HG03575 (cell line): ENCODE measurements around the gene IDE.
"Not testable (repeated sequence)": the region's sequence is repeated elsewhere in the genome, so short reads cannot be mapped to it uniquely, and the experiment has no call there.

ENCODE experiments used
- ATAC-seq: cut with Tn5 transposase; IDR thresholded peaks from one replicate; pipeline ENCODE4 v1.9.1; 2021; ENCODE audit not compliant: unreplicated experiment, insufficient number of reproducible peaks, low FRiP score; ENCODE audit errors: extremely low read depth

IDE gene

DNA sequence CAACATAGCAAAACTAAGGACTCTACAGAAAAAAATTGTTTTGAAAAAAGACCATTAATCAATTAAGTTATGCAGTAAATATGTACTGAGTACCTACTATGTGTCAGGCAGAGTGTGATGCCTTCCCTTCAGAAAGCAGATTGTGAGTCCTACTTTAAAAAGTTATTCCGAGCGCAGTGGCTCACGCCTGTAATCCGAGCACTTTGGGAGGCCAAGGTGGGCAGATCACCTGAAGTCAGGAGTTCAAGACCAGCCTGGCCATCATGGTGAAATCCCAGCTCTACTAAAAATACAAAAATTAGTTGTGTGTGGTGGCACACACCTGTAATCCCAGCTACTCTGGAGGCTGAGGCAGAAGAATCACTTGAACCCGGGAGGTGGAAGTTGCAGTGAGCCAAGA, 4.2 kb downstream of the IDE start:
- not testable (repeated sequence) for ATAC-seq

DNA sequence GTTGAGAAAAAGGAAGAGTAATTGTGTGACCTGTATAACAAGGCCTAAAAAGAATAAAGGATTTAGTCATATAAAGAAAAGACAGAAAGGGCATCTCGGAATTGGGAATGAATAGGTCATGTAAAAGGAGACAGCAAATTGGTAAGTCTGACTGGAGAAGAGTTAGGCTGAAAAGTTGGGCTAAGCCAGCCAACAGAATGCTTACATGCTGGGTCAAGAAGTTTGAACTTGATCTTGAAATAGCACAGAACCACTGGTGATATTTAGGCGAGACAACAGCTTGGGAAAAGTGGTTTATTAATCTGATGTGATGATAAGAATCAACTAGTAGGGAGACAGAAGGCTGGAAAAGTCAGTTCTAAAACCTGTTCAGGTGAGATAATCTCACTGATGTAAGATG, 4.8 kb downstream of the IDE start:
- no peak for ATAC-seq

DNA sequence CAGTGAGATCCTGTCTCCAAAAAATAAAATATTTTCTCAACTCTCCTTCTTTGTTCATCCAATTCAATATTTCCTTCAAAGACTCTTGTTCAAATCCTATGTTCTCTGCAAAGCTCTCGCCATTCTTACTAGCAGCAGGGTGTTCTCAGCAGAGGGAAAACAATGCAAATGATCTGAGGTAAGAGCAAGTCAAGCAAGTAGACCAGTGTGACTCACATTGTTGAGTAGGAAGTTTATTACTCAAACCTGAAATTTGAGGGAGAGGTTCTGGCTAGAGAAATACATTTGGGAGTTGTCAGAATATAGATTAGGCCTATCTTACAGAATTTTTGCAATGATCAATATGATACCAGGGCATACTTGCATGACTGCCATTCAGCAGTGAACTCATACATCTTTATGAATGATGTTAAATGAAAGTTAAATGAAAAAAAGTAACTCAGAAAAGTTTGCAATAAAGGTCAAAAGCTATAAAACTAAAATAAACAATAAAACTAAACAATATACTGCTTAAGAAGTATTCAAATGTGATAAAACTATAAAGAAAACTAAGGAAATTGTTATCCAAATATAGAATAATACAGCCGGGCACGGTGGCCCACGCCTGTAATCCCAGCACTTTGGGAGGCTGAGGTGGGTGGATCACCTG, 5.8 kb downstream of the IDE start:
- ATAC-seq = no peak

DNA sequence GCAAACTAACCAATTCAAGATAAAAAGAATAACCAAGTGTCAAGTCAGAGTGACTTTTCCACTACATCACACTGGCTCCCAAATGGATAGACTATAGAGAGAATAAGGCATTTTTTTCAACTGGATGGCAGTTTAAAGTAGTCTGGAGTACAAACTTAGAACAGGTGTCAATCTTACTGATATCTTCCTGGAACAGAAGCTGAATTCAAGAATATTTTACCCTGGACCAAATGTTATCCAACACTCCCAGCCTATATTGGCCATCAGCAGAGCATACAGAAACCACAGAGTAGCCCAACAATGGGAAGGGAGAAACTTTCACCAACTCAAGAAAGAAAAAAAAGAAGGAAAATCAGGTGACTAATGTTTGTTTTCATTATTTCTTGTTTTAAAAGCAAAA, 11.5 kb downstream of the IDE start:
- no peak for ATAC-seq

DNA sequence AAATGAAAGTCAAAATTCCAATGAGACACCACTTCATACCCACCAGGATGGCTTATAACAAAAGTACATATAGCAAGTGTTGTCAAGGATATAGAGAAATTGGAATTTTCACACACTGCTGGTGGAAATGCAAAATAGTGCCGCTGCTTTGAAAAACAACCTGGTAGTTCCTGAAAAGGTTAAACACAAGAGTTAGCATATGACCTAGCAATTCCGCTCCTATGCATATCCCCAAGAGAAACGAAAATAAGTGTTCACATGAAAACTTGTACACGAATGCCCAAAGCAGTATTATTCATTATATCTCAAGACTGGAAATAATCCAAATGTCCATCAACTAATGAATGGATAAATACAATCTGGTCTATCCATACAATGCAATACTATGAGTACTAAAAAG, 14.8 kb downstream of the IDE start:
- ATAC-seq = no peak

DNA sequence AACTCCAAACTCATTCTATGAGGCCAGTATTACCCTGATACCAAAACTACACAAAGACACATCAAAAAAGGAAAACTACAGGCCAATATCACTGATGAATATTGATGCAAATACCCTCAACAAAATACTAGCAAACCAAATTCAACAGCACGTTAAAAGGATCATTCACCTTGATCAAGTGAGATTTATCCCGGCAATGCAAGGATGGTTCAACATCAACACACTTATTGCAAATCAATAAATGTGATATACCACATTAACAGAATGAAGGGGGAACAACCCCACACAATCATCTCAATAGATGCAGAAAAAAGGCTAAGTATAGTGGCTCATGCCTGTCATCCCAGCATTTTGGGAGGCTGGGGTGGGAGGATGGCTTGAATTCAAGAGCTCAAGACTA, 19.9 kb downstream of the IDE start:
- no peak for ATAC-seq

DNA sequence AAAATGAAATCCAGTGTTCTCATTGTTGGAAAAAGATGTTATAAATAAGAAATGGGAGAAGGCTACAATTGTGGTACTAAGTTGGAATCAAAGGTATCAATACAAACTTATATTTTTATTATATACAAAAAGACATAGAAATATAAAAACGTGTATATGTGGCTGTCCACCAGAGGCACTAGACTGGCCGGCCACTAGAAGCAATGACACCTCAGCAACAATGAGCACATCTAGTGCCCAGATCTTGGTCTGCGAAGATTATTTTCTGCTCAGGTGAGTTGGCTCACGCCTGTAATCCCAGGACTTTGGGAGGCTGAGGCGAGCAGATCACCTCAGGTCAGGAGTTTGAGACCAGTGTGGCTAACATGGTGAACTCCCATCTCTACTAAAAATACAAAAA, 21.6 kb downstream of the IDE start:
- ATAC-seq = no peak

DNA sequence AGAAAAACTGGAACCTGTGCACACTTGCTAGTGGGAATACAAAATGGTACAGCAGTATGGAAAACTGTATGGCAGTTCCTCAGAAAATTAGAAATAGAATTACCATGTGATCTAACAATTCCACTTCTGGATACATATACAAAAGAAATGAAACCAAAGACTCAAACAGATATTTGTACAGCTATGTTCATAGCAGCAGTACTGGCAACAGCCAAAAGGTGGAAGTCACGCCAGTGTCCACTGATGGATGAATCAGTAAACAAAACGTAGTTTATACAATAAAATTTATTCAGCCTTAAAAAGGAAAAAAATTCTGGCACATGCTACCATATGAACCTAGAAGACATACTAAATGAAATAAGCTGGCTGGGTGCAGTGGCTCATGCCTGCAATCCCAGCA, 23.0 kb downstream of the IDE start:
- no peak for ATAC-seq

DNA sequence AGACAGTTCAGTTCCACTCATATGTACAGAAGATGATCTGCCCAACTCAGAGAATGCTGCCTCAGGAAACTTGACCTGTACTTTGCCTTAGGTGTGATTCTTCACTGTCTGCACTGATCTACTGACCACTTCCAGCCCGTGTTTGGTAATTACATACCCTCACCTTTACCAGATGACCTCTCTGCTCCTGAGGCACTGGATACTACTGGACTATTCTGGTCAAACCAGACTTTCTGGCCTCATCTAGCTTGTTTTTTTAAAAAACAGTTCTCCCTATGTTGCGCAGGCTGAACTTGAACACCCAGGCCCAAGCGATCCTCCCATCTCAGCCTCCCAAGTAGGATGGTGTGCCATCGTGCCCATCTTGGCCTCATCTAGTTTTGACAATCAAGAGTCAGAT, 26.2 kb downstream of the IDE start:
- no peak for ATAC-seq

DNA sequence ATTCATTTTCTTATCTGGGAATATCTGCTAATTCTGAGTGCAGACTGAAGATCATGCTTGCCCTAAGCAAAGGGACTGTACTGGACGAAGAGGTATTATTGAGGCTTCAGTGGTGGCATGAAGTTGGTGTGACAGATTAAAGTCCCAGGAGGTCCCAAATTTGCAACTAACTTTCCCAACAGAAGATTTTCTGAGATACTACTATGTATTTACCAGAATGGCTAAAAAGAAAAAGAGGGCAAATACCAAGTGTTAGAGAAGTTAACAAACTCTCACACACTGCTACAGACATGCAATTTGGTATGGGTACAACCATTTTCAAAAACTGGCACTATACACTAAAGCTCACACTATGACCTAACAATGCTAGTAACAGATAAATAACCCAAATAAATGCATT, 28.3 kb downstream of the IDE start:
- no peak for ATAC-seq

DNA sequence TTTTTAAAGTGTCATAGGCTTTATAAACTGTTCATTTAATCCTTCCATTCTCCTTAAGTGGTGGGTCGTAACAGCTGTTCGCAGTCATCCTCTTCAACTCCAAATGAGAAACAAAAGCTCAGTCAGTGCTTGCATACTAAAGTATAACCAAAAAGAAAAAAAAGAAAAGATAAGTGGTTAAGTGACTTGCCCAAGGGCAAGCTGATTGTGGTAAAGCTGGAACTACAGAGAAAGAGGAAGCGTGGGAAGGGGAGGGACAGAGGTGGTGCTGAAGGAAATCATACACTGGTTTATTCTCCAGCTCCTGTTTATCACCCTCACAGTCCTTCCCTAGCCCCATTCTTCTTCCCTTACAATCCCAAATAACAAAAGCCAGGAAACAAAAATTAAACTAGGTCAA, 29.6 kb downstream of the IDE start:
- no peak for ATAC-seq

DNA sequence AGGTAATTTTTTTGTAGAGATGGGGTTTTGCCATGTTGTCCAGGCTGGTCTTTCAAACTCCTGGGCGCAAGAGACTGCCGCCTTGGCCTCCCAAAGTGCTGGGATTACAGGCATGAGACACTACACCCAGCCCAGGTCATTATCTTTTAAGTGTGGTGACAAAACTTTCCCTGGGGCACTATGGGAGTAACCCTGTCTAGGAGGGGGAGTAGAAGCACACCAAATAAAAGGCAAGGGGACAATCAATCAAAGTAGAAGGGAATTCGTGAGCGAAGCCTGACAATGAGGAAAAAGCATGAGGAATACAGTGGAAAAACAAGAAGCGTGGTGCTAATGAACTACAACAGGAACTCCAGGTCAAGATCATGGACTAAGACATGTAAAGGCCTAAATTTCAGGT, 31.4 kb downstream of the IDE start:
- no peak for ATAC-seq

DNA sequence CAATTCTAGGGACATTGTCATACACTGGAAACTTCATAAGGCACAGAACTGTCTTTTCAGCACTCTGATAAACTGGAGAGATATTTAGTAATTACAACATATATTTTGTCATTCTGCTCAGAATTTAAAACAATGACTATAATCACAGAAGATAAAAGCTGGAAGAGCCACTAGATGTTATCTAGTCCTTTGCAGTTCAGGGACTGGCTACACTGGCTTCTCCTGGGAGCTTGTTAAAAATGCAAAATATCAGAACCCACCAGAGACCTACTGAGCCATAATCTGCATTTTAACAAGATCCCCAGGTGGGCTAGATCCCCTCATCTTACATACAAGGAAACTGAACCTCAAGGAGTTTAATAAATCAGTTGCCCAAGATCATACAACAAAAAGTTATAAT, 32.3 kb downstream of the IDE start:
- ATAC-seq = no peak

DNA sequence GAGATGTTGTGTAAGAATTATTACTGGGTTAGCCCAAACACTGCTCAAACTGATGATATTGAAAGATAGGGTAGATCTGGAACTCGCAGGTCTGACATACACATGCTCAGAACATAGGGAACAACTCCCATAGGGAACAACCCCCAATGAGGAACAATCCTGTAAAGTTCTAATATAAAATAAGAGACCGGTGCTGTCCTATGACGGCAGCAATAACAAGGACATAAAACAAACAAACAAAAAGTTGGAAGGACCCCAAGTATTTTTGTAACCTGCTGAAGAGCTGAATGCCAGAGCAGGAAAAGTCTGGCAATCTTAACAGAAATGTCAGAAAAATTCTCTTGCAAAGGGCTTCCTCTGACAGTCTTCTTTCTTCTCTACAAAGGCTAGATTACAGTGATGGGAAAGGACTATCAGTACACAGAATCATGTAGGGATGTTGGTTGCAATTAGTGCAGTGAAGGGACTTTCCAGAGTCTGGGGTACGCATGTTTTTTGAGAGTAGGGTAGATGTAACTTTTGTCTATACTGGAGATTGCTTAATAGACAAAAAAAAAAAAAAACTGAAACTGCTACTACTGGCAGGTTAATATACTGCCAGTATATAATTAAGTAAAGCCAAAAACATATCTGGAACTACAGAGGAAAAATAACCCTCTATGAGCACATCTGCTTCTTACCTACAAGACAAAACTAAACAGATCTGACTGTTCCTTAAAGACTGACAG, 35.5 kb downstream of the IDE start:
- ATAC-seq = no peak

DNA sequence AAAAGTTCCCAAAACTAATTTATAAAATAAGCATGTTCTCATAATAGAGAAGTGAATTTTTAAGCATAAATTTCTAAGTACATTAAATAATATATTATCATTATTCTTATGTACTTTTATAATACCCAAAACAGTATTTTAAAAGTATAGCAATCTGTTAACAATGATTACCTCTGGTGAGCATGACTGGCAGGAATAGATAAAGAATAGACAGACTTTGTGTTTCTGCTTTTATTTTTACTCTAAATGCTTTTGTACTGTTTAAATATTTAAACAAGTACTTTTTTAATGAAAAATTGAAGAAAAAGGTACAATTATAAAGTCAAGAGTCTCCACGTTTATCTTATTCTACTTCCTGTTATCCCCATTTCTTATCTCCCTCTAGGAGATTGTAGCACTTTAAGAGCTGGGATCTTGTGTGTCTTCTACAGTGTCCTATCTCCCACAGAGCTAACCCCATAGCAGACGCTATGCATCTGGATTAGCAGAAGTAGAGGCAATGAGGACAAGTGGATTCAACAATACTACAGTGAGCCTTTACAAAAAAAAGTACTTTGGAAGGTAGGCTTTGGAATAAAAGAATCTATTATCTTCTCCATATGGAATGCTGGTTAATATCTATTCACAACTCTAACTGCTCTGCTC, 42.9 kb downstream of the IDE start:
- no peak for ATAC-seq

DNA sequence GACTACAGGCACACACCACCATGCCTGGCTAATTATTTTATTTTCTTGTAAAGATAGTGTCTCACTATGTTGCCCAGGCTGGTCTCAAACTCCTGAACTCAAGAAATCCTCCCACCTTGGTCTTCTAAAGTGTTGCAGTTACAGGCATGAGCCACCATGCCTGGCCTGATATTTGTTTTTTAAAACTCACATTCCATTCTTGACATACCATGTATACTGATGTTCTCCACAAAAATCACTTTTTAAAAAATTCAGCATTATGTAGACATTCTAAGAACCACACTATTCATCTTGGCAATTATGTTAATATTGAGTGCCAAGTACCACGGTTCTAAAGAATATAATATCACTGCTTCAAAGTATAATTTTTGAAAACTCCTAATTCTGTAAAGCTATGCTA, 43.5 kb downstream of the IDE start:
- ATAC-seq = no peak

DNA sequence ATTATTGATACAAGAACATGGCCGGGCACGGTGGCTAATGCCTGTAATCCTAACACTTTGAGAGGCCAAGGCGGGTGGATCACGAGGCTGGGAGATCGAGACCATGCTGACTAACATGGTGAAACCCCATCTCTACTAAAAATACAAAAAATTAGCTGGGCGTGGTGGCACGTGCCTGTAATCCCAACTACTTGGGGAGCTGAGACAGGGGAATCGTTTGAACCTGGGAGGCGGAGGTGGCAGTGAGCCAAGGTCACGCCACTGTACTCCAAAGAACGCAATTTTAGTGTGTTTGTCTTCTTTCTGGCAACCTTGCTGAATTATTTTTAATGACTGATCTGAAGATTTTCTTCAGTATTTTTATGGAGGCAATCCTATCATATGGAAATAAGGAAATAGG, 46.2 kb downstream of the IDE start:
- no peak for ATAC-seq

DNA sequence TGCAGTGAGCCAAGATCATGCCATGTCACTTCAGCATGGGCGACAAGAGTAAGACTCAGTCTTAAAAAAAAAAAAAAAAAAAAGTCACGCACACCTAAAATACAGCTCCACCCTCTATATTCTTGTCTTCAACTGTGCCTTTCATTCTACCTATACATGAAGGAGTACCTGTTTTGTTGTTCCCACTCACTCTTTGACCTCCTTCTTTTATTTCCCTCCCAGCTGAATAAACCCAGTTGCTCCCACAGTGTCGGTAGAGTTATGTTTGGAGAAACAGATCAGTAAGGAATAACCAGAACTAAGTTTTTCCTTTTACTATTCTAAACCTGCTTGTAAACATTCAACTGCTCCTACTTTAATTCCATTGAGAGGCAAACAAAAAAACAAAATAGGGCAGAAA, 50.3 kb downstream of the IDE start:
- ATAC-seq = no peak

DNA sequence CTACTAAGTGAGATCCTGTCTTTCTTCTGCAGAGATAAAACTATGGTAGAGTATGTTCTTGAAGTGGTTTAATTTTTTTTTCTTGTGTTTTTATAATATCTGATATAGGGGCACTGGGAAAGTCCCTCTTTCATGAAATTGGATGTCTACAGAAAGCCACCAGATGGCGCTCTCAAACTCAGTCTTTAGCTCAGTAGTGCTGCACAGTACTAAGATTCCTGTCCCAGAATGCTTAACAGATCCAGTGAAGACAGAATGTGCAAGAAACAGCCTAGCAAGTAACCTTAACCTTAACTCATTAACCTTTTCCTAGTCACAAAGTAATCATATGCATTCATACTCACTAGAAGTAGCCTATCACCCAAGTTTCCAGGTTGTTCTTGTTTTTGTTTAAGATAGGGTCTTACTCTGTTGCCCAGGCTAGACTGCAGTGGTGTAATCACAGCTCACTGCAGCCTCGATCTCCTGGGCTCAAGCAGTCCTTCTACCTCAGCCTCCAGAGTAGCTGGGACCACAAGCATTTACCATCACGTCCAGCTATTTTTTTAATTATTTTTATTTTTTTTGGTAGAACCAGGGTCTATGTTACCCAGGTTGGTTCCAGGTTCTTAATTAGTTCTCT, 56.7 kb downstream of the IDE start:
- ATAC-seq = no peak

DNA sequence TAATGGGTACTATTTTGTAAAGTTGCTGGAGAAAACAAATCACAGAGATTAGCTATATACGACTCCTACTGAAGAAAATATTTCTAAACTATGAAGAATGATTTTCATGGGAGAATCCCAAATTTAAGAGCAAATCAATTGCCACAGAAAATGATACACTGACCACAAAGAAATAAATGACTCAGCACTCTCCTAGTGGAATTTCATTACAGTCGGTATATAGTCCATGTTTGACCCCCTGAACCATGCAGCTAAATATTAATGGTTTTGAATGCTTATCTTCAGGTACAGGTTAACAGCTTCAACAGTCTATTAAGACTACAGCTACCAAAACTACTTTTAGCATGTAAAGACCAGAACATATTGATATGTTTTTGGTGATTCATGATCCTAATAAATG, 65.0 kb downstream of the IDE start:
- no peak for ATAC-seq
